ENCODE measurements around the gene POLR2B. TPM values are rescaled to one million over a fixed set of nuclear protein-coding genes. Genes with fewer than 3 reads are reported as not detected.
"Not testable (repeated sequence)": the region's sequence is repeated elsewhere in the genome, so short reads cannot be mapped to it uniquely, and the experiment has no call there.

Gene POLR2B
- total RNA-seq, 1 donor from 2014 or later, result 290 TPM

DNA sequence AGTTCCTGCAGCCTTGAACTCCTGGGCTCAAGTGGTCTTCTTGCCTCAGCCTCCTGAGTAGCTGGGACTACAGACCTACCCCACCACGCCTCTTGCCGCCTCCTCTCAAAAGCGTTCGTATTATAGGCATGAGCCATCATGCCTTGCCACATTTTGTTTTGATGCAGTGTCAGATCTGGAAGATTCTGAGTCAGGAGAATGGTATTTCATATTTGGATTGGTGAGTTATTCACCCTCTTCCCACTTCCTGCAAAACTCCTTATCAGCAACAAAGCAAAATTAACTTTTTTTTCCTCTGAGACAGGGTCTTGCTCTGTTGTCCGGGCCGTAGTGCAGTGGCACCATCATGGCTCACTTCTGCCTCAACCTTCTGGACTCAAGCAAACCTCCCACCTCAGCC, 41.4 kb upstream of the POLR2B start:
- Histone ChIP-seq H2AFZ (replicated peaks) (no peak overlapping the region), H3K9ac (no peak overlapping the region), H3K9me3 (ENCODE audit: low read depth) (no peaks in the 10 kb centered on the region), H3K36me3 (peaks cover 3% of the 10 kb centered on the region), H4K20me1 (ENCODE audit: low read depth) (peaks cover 27% of the 10 kb centered on the region), H3K27ac (no peak overlapping the region), H3K4me3 (no peak overlapping the region), H3K27me3 (no peaks in the 10 kb centered on the region), H3K4me1 (no peaks in the 10 kb centered on the region), H3K4me2 (no peak overlapping the region), H3K79me2 (ENCODE audit: low read depth) (peaks cover 23% of the 10 kb centered on the region), H3F3A (ENCODE audit: low read depth) (no peaks in the 10 kb centered on the region)
- H3K4me3 Mint-ChIP-seq, result no peak overlapping the region
- H3K27ac Mint-ChIP-seq, result no peak overlapping the region
- no peaks in the 10 kb centered on the region for H3K9me3 Mint-ChIP-seq
- TF ChIP-seq, protein P1, sequence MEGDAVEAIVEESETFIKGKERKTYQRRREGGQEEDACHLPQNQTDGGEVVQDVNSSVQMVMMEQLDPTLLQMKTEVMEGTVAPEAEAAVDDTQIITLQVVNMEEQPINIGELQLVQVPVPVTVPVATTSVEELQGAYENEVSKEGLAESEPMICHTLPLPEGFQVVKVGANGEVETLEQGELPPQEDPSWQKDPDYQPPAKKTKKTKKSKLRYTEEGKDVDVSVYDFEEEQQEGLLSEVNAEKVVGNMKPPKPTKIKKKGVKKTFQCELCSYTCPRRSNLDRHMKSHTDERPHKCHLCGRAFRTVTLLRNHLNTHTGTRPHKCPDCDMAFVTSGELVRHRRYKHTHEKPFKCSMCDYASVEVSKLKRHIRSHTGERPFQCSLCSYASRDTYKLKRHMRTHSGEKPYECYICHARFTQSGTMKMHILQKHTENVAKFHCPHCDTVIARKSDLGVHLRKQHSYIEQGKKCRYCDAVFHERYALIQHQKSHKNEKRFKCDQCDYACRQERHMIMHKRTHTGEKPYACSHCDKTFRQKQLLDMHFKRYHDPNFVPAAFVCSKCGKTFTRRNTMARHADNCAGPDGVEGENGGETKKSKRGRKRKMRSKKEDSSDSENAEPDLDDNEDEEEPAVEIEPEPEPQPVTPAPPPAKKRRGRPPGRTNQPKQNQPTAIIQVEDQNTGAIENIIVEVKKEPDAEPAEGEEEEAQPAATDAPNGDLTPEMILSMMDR (IDR thresholded peaks at IDR 0.05), result no peak
- TF ChIP-seq EZH2 (IDR thresholded peaks at IDR 0.05), result no peak
- TF ChIP-seq EZH2phosphoT487 (IDR thresholded peaks at IDR 0.05), result no peak
- DNase-seq (ENCODE audit: low spot score), result no peak
- H3K27me3 Mint-ChIP-seq (ENCODE audit: insufficient read depth, low read depth), result peaks cover 2% of the 10 kb centered on the region
- peaks cover 22% of the 10 kb centered on the region for H3K36me3 Mint-ChIP-seq
- no peaks in the 10 kb centered on the region for H3K4me1 Mint-ChIP-seq

DNA sequence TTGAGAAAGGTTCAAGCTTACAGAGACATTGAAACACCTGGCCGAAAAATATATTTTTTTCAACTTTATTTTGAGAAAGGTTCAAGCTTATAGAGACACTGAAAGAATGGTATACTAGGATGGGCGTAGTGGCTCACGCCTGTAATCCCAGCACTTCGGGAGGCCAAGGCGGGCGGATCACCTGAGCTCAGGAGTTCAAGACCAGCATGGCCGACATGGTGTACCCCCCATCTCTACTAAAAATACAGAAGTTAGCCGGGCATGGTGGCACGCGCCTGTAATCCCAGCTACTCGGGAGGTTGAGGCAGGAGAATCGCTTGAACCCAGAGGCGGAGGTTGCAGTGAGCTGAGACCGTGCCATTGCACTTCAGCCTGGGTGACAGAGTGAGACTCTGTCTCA, 38.9 kb upstream of the POLR2B start:
- H3K27ac ChIP-seq; DNase-seq (ENCODE audit: low spot score); H3K4me1 Mint-ChIP-seq; H3F3A ChIP-seq (ENCODE audit: low read depth); H3K27me3 ChIP-seq; H3K4me2 ChIP-seq; H3K4me3 ChIP-seq; H3K27me3 Mint-ChIP-seq (ENCODE audit: insufficient read depth, low read depth); H3K9me3 ChIP-seq (ENCODE audit: low read depth); H3K79me2 ChIP-seq (ENCODE audit: low read depth); H3K9ac ChIP-seq; H3K36me3 ChIP-seq; H2AFZ ChIP-seq (replicated peaks); H3K4me1 ChIP-seq; H3K9me3 Mint-ChIP-seq; H3K27ac Mint-ChIP-seq; H4K20me1 ChIP-seq (ENCODE audit: low read depth); H3K4me3 Mint-ChIP-seq: not testable (repeated sequence)
- H3K36me3 Mint-ChIP-seq, result peaks cover 19% of the 10 kb centered on the region

DNA sequence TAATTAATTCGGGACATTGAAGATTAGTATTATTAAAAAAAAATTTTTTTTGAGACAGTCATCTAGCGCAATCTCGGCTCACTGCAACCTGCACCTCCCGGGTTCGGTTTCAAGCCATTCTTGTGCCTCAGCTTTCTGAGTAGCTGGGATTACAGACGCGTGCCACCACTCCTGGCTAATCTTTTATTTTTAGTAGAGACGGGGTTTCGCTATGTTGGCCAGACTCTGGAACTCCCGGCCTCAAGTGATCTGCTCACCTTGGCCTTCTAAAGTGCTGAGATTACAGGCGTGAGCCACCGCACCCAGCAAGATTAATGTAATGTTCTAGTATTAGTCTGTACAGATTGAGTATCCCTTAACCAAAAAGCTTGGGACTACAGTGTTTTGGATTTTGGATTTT, 38.3 kb upstream of the POLR2B start:
- DNase-seq (ENCODE audit: low spot score), result no peak
- Histone ChIP-seq H3F3A (ENCODE audit: low read depth) (no peaks in the 10 kb centered on the region), H3K79me2 (ENCODE audit: low read depth) (no peaks in the 10 kb centered on the region), H3K4me3 (no peak overlapping the region), H3K9ac (no peak overlapping the region), H3K4me1 (no peaks in the 10 kb centered on the region), H3K36me3 (no peaks in the 10 kb centered on the region), H3K27ac (no peak overlapping the region), H2AFZ (replicated peaks) (no peak overlapping the region), H3K27me3 (no peaks in the 10 kb centered on the region), H3K4me2 (no peak overlapping the region), H4K20me1 (ENCODE audit: low read depth) (no peaks in the 10 kb centered on the region), H3K9me3 (ENCODE audit: low read depth) (no peaks in the 10 kb centered on the region)
- Mint-ChIP-seq H3K4me3 (no peak overlapping the region), H3K27me3 (ENCODE audit: insufficient read depth, low read depth) (peaks cover 4% of the 10 kb centered on the region), H3K4me1 (no peaks in the 10 kb centered on the region), H3K27ac (no peak overlapping the region), H3K36me3 (peaks cover 18% of the 10 kb centered on the region), H3K9me3 (no peaks in the 10 kb centered on the region)
- TF ChIP-seq, protein P1 (IDR thresholded peaks at IDR 0.05), result no peak
- TF ChIP-seq EZH2 (IDR thresholded peaks at IDR 0.05), result no peak
- no peak for TF ChIP-seq EZH2phosphoT487 (IDR thresholded peaks at IDR 0.05)

DNA sequence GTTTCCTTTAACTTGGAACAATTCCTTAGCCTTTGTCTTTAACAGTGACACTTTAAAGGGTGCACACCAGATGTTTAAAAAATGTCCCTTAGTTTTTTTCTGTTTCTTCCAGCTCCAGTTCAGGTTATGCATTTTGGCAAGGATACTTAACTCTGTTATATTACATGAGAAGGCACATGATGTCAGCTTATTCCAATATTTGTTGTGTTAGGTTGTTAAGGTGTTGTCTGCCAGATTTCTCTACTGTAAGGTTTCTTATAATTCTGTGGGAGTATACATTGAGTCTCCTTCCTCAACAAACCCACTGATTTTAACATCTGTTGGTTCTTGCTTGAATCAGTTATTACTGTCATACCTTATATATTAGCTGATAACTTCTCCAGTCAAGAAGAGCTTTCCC, 37.7 kb upstream of the POLR2B start:
- Histone ChIP-seq H2AFZ (replicated peaks) (no peak overlapping the region), H4K20me1 (ENCODE audit: low read depth) (no peaks in the 10 kb centered on the region), H3K4me2 (no peak overlapping the region), H3K9ac (no peak overlapping the region), H3K27ac (no peak overlapping the region), H3K27me3 (no peaks in the 10 kb centered on the region), H3K4me3 (no peak overlapping the region), H3F3A (ENCODE audit: low read depth) (no peaks in the 10 kb centered on the region), H3K79me2 (ENCODE audit: low read depth) (no peaks in the 10 kb centered on the region), H3K36me3 (no peaks in the 10 kb centered on the region), H3K9me3 (ENCODE audit: low read depth) (no peaks in the 10 kb centered on the region), H3K4me1 (no peaks in the 10 kb centered on the region)
- DNase-seq (ENCODE audit: low spot score), result no peak
- Mint-ChIP-seq H3K4me1 (peaks cover 2% of the 10 kb centered on the region), H3K27ac (no peak overlapping the region), H3K36me3 (peaks cover 18% of the 10 kb centered on the region), H3K27me3 (ENCODE audit: insufficient read depth, low read depth) (peaks cover 4% of the 10 kb centered on the region), H3K4me3 (no peak overlapping the region), H3K9me3 (no peaks in the 10 kb centered on the region)
- TF ChIP-seq, protein P1 (IDR thresholded peaks at IDR 0.05), result no peak
- TF ChIP-seq EZH2phosphoT487 (IDR thresholded peaks at IDR 0.05) (no peak), EZH2 (IDR thresholded peaks at IDR 0.05) (no peak)

Measured in neural progenitor cell (in vitro differentiated cells).